T-helper 2 cell treated with Interferon-gamma antibody and Interleukin-4, amounts not matched to agents 5 μg/mL and 100 μg/mL, for 36 hours (primary cell): Measurements from ENCODE around the gene TMEM237.

Experiments used
- DNase-seq: peaks from one replicate; pipeline ENCODE4 v3.0.0; 2021; ENCODE audit warnings: low spot score
- H3K27ac Mint-ChIP-seq: one replicate; pipeline ENCODE4 v1.8.0; 2021; ENCODE audit warnings: mild to moderate bottlenecking, mixed read lengths
- H3K27me3 Mint-ChIP-seq: one replicate; pipeline ENCODE4 v1.8.0; 2021; ENCODE audit warnings: low read depth, mixed read lengths
- H3K36me3 Mint-ChIP-seq: one replicate; pipeline ENCODE4 v1.8.0; 2021; ENCODE audit warnings: low read depth, mixed read lengths
- H3K4me1 Mint-ChIP-seq: one replicate; pipeline ENCODE4 v1.8.0; 2021; ENCODE audit warnings: low read depth, mixed read lengths
- H3K4me3 Mint-ChIP-seq: one replicate; pipeline ENCODE4 v1.8.0; 2022; ENCODE audit warnings: mild to moderate bottlenecking, moderate library complexity, mixed read lengths
- H3K9me3 Mint-ChIP-seq: one replicate; pipeline ENCODE4 v1.8.0; 2021; ENCODE audit warnings: mixed read lengths

The TMEM237 gene

DNA sequence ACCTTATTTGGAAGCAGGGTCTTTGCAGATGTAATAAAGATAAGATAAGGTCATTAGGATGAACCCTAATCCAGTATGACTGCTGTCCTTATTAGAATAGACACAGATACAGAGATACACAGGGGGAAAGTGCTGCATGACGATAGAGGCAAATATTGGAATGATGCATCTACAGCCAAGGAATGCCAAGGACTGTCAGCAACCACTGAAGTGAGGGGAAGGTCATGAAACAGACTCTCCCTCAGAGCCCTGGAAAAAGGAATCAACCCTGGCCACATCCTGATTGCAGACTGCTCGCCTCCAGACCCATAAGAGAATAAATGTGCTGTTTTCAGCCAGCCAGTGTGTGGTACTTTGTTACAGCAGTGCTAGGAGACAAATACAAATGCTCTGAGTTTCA is 14.8 kb downstream of the TMEM237 start:
- DNase-seq, result no peak
- H3K4me1 Mint-ChIP-seq, result no peaks in the 10 kb centered on the region
- no peak overlapping the region for H3K27ac Mint-ChIP-seq
- H3K9me3 Mint-ChIP-seq, result no peaks in the 10 kb centered on the region
- peaks cover 15% of the 10 kb centered on the region for H3K36me3 Mint-ChIP-seq
- no peak overlapping the region for H3K4me3 Mint-ChIP-seq
- no peaks in the 10 kb centered on the region for H3K27me3 Mint-ChIP-seq

GRCh38 chr2:201622306-201622970 is 20.9 kb downstream of the TMEM237 start:
- H3K4me1 Mint-ChIP-seq, result no peaks in the 10 kb centered on the region
- no peaks in the 10 kb centered on the region for H3K9me3 Mint-ChIP-seq
- H3K27ac Mint-ChIP-seq, result no peak overlapping the region
- no peak for DNase-seq
- H3K4me3 Mint-ChIP-seq, result no peak overlapping the region
- H3K36me3 Mint-ChIP-seq, result peaks cover 2% of the 10 kb centered on the region
- no peaks in the 10 kb centered on the region for H3K27me3 Mint-ChIP-seq

DNA sequence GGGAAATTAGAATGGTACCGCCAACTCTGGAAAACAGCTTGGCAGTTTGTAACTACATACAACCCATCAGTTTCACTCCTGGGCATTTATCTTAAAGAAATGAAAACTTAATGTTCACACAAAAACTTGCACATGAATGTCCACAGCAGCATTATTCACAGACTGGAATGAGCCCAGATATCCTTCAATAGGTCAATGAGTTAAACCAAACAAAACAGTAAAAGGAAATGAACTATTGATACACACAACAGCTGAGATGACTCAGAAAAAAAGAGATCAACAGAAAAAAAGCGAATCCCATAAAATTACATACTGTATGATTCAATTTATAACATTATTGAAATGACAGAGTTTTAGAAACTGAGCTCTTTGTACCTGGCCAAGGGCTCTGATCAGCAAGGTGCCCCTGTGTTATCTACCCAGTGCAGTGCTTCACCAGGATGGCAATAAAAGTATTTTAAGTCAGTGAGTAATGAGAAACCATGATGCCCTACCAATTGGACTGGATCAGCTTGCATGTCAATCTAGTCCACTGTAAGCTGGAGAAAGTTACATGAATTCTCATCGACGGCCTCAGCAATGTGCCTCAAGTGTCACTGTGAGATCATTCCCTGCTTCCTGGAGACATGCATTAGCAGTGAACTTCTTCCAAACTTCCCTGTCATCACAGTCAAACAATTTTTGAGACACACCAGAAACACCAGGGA is 21.9 kb downstream of the TMEM237 start:
- no peak overlapping the region for H3K27ac Mint-ChIP-seq
- H3K4me3 Mint-ChIP-seq, result no peak overlapping the region
- peaks cover 3% of the 10 kb centered on the region for H3K27me3 Mint-ChIP-seq
- no peaks in the 10 kb centered on the region for H3K4me1 Mint-ChIP-seq
- DNase-seq, result no peak
- H3K9me3 Mint-ChIP-seq, result no peaks in the 10 kb centered on the region
- no peaks in the 10 kb centered on the region for H3K36me3 Mint-ChIP-seq

- DNase-seq, result no peak
- peaks cover 20% of the 10 kb centered on the region for H3K27me3 Mint-ChIP-seq
- no peaks in the 10 kb centered on the region for H3K4me1 Mint-ChIP-seq
- H3K27ac Mint-ChIP-seq, result no peak overlapping the region
- no peaks in the 10 kb centered on the region for H3K9me3 Mint-ChIP-seq
- H3K36me3 Mint-ChIP-seq, result no peaks in the 10 kb centered on the region
- no peak overlapping the region for H3K4me3 Mint-ChIP-seq
Measured at GRCh38 chr2:201618744-201619662, 24.3 kb downstream of the TMEM237 start.

GRCh38 chr2:201608021-201608420 is 35.3 kb downstream of the TMEM237 start:
- H3K27me3 Mint-ChIP-seq, result peaks cover 29% of the 10 kb centered on the region
- H3K4me3 Mint-ChIP-seq, result no peak overlapping the region
- no peak for DNase-seq
- no peaks in the 10 kb centered on the region for H3K9me3 Mint-ChIP-seq
- no peaks in the 10 kb centered on the region for H3K36me3 Mint-ChIP-seq
- H3K27ac Mint-ChIP-seq, result no peak overlapping the region
- no peaks in the 10 kb centered on the region for H3K4me1 Mint-ChIP-seq

DNA sequence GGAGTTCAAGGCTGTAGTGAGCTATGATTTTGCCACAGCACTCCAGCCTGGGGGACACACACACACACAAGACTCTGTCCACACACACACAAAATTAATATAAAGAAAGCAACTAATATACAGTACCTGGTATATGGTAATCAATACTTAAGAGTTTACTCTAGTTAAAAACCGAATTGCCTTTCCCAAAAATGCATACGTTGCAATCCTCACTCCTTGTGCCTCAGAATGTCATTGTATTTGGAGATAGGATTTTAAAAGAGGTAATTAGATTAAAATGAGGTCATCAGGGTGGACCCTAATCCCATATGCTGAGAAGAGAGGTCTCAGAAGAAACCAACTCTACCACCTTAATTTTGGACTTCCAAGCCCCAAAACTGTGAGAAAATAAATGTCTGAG is 35.7 kb downstream of the TMEM237 start:
- Mint-ChIP-seq H3K27me3 (peaks cover 30% of the 10 kb centered on the region), H3K9me3 (no peaks in the 10 kb centered on the region), H3K36me3 (no peaks in the 10 kb centered on the region), H3K27ac (no peak overlapping the region), H3K4me1 (no peaks in the 10 kb centered on the region), H3K4me3 (no peak overlapping the region)
- no peak for DNase-seq

- H3K9me3 Mint-ChIP-seq, result peaks cover 8% of the 10 kb centered on the region
- no peak for DNase-seq
- no peaks in the 10 kb centered on the region for H3K36me3 Mint-ChIP-seq
- no peaks in the 10 kb centered on the region for H3K4me1 Mint-ChIP-seq
- H3K27me3 Mint-ChIP-seq, result peaks cover 12% of the 10 kb centered on the region
- H3K27ac Mint-ChIP-seq, result no peak overlapping the region
- H3K4me3 Mint-ChIP-seq, result no peak overlapping the region
Measured at GRCh38 chr2:201600906-201601305, 42.4 kb downstream of the TMEM237 start.

DNA sequence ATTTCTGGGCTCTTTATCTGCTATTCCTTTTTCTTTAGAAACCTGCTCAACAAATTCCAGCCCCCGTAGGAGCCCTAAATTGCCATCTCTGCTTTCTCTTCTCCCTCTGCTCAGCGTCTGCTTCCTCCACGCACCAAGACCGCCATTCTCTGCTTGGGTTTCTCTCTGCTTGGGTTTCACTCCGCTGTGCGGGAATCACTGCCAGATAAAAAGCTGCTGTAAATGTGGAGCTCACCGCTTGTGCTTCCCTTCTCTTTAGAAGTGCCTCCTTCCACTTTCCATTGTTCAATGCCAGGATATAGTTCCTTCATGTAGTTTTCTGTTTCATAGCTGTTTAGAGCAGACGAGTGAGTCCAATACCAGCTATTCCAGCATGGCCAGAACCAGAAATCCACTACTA is 45.9 kb downstream of the TMEM237 start:
- H3K27ac Mint-ChIP-seq, result no peak overlapping the region
- peaks cover 8% of the 10 kb centered on the region for H3K9me3 Mint-ChIP-seq
- no peak overlapping the region for H3K4me3 Mint-ChIP-seq
- no peaks in the 10 kb centered on the region for H3K36me3 Mint-ChIP-seq
- no peak for DNase-seq
- no peaks in the 10 kb centered on the region for H3K4me1 Mint-ChIP-seq
- H3K27me3 Mint-ChIP-seq, result peaks cover 2% of the 10 kb centered on the region

DNA sequence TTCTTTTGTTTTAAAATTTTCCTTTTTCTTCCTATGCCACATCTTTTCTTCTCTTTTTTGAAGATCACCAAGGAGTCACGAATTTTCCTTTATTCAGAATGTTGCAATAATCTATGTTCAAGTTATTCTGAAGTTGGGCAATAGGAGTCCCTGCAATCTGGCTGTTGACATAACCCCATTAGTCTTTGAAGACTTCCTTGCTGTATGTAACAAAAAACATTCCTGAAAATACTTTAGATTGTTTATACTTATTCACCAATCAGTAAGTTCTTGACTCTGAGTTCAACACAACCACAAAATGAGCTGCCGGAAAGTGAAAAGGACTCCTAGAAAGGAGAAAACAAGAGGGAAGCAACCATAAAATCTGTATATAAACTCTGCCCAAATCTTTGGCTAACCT is 62.8 kb downstream of the TMEM237 start:
- peaks cover 15% of the 10 kb centered on the region for H3K27me3 Mint-ChIP-seq
- no peaks in the 10 kb centered on the region for H3K4me1 Mint-ChIP-seq
- H3K4me3 Mint-ChIP-seq, result no peak overlapping the region
- no peak overlapping the region for H3K27ac Mint-ChIP-seq
- DNase-seq, result no peak
- H3K9me3 Mint-ChIP-seq, result no peaks in the 10 kb centered on the region
- no peaks in the 10 kb centered on the region for H3K36me3 Mint-ChIP-seq

DNA sequence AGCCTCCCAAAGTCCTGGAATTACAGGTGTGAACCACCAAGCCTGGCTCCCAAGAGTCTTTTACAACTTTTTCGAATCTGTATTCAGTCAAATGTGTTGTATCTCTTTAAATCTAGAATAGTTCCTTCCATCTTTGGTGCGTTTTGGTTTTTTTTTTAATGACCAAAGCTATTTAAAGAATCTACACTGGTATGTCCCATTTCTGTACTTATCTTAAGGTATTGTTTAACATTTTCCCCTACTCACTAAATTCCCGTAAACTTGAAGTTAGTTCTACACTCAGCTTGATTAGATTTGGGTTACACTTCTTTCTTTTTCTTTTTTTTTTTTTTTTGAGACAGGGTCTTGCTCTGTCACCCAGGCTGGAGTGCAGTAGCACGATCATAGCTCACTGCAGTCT is 63.8 kb downstream of the TMEM237 start:
- Mint-ChIP-seq H3K36me3 (no peaks in the 10 kb centered on the region), H3K27ac (no peak overlapping the region), H3K27me3 (peaks cover 10% of the 10 kb centered on the region), H3K4me3 (no peak overlapping the region), H3K4me1 (no peaks in the 10 kb centered on the region), H3K9me3 (no peaks in the 10 kb centered on the region)
- no peak for DNase-seq

DNA sequence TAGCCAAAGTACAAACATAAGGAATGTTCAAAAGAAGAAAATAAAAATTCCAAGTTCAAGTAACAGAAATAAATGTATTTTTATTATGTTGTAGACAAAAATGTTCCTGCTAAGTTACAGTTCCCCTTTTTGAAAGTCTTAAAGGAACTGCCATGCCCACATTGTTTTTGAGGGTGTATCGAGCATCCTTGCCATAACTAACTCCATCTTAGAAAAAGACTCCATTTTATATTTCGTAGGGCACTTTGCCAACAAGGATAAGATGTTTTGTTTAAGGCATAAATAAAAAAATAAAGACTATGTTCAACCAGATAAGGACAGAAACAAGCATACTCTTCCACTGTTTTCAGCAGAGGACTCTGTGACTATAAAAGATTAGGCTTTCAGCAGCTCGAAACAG is 67.3 kb downstream of the TMEM237 start:
- Mint-ChIP-seq H3K36me3 (no peaks in the 10 kb centered on the region), H3K27ac (no peak overlapping the region), H3K9me3 (no peaks in the 10 kb centered on the region), H3K4me3 (no peak overlapping the region), H3K27me3 (peaks cover 6% of the 10 kb centered on the region), H3K4me1 (peaks cover 4% of the 10 kb centered on the region)
- DNase-seq, result no peak

GRCh38 chr2:201574766-201575165 is 68.5 kb downstream of the TMEM237 start:
- Mint-ChIP-seq H3K36me3 (no peaks in the 10 kb centered on the region), H3K4me1 (peaks cover 4% of the 10 kb centered on the region), H3K27ac (no peak overlapping the region), H3K9me3 (no peaks in the 10 kb centered on the region), H3K27me3 (peaks cover 6% of the 10 kb centered on the region), H3K4me3 (no peak overlapping the region)
- DNase-seq, result no peak

DNA sequence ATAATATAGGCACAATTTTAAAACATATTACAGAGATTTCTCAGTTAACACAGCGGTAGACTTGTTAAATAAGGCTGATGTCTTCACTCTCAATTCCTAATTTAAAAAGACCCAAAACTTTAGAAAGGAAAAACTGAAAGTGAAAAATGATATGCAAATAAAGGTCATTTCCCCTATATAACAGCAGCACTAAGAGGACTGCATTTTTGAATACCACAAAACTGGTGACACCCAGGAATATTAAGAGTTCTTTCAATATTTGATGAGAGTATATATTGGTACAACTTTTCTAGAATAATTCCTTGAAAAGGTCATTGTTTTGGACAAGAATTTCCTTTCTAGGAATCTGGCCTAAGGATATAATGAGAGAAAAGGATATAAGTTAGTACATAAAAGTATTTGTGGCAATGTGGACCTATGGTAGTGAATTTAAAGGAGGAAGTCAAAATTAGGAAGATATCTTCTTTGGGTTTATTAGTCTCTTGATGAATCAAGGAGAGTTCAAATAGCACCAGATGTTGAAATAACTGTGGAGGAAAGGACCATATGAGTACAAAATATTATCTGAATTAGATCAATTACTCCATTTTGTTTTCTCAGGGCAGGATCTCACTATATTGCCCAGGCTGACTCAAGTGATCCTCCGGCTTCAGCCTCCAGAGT is 70.3 kb downstream of the TMEM237 start:
- Mint-ChIP-seq H3K27ac (no peak overlapping the region), H3K4me3 (no peak overlapping the region), H3K9me3 (no peaks in the 10 kb centered on the region), H3K4me1 (peaks cover 4% of the 10 kb centered on the region), H3K36me3 (no peaks in the 10 kb centered on the region), H3K27me3 (peaks cover 6% of the 10 kb centered on the region)
- DNase-seq, result no peak
